Esophagus muscularis mucosa (tissue), 4 donors: Measurements from ENCODE around the gene ATPAF2. TPM values are rescaled to one million over a fixed set of nuclear protein-coding genes. Genes with fewer than 3 reads are reported as not detected.

Experiments used
- DNase-seq: peaks from one replicate; pipeline ENCODE4 v3.0.0-alpha.2; 2017; ENCODE audit errors: extremely low spot score
- H3K27ac ChIP-seq, 4 donors: fragments of 200-600 bp; sonication (generic); replicated peaks in 1 of 4; 1 replicate in 3 of 4; 2 replicates in 1 of 4; pipeline ENCODE4 v1.5.1; 2016 to 2019; ENCODE audit warnings: mild to moderate bottlenecking in 1 of 4
- H3K27me3 ChIP-seq, 4 donors: fragments of 200-600 bp; sonication (generic); one replicate each; pipeline versions ENCODE4 v1.5.1 to v1.6.0; 2016 to 2019
- H3K36me3 ChIP-seq, 4 donors: fragments of 200-600 bp; sonication (generic); one replicate each; pipeline ENCODE4 v1.5.1; 2016 to 2019
- H3K4me1 ChIP-seq, 4 donors: fragments of 200-600 bp; sonication (generic); one replicate each; pipeline ENCODE4 v1.5.1; 2016 to 2019
- H3K4me3 ChIP-seq, 4 donors: fragments of 200-600 bp; sonication (generic); 1 replicate in 2 of 4; 2 replicates in 2 of 4; pipeline ENCODE4 v1.5.1; 2016 to 2019; ENCODE audit warnings: mild to moderate bottlenecking in 4 of 4, moderate library complexity in 1 of 4
- H3K9me3 ChIP-seq, 4 donors: fragments of 200-600 bp; sonication (generic); 1 replicate in 3 of 4; 2 replicates in 1 of 4; pipeline ENCODE4 v1.5.1; 2016 to 2019
- CTCF ChIP-seq, 3 experiments: fragments of 200-600 bp in 2 of 3; fragments of 450-650 bp in 1 of 3; sonication (generic) in 2 of 3; IDR thresholded peaks; one replicate each; pipeline ENCODE4 v1.5.1; 2017 to 2019; ENCODE audit warnings: antibody characterized with exemption in 3 of 3, mild to moderate bottlenecking in 2 of 3, moderate library complexity in 1 of 3
- EP300 ChIP-seq: sonication (generic); formaldehyde crosslinking; IDR thresholded peaks from one replicate; pipeline ENCODE4 v1.6.1; 2017; ENCODE audit warnings: antibody characterized with exemption
- POLR2A ChIP-seq: fragments of 450-650 bp; IDR thresholded peaks from one replicate; pipeline ENCODE4 v1.6.1; 2017; ENCODE audit warnings: antibody characterized with exemption, moderate library complexity, mild to moderate bottlenecking, low read depth
- POLR2AphosphoS5 ChIP-seq, 2 donors: sonication (generic); formaldehyde crosslinking; IDR thresholded peaks; one replicate each; pipeline ENCODE4 v1.6.1; 2017; ENCODE audit warnings: antibody characterized with exemption in 2 of 2
- WGBS: methylation state at CpG from one replicate; pipeline ENCODE4 v1.1.5; 2018; 5-methylcytosine and 5-hydroxymethylcytosine counted together
- intact Hi-C: fragments of 100-400 bp; cut with DNase I; formaldehyde crosslinking; loops from one replicate; pipeline ENCODE4 v1.15.1; 2023
- total RNA-seq, 4 donors: library from RNA; depleted of rRNA; stranded (reverse); fragments of >200 nt; gene quantifications; one replicate each; pipeline versions ENCODE4 v1.1.0 to v1.2.1, GENCODE V29; 2016

The ATPAF2 gene
- total RNA-seq, 4 donors from 2014 or later, result 10.4 to 26.1 (median 12.3) TPM

GRCh38 chr17:18004884-18005305, 34.1 kb downstream of the ATPAF2 start:
- no peak overlapping the region for H3K27ac ChIP-seq
- H3K4me1 ChIP-seq, result no peaks in the 10 kb centered on the region
- no peaks in the 10 kb centered on the region for H3K27me3 ChIP-seq
- 86% methylated on average over 9 of the region's 9 CpGs for WGBS
- peaks cover 0 to 40% (median 9%) of the 10 kb centered on the region in 4 donors for H3K36me3 ChIP-seq
- TF ChIP-seq POLR2A (no peak), EP300 (no peak), POLR2AphosphoS5 (IDR thresholded peaks at IDR 0.05) (no peak), CTCF (IDR thresholded peaks at IDR 0.05) (no peak)
- DNase-seq, result no peak
- no peaks in the 10 kb centered on the region for H3K9me3 ChIP-seq
- intact Hi-C loops, result no loop called here
- no peak overlapping the region for H3K4me3 ChIP-seq

- no peak for DNase-seq
- Histone ChIP-seq H3K27ac (no peak overlapping the region), H3K27me3 (no peaks in the 10 kb centered on the region), H3K36me3 (peaks cover 0 to 35% (median 9%) of the 10 kb centered on the region in 4 donors), H3K9me3 (no peaks in the 10 kb centered on the region), H3K4me1 (no peaks in the 10 kb centered on the region), H3K4me3 (no peak overlapping the region)
- 83% methylated on average over 6 of the region's 9 CpGs for WGBS
- TF ChIP-seq POLR2AphosphoS5 (IDR thresholded peaks at IDR 0.05), result no peak
- no peak for TF ChIP-seq POLR2A
- TF ChIP-seq CTCF (IDR thresholded peaks at IDR 0.05), result no peak
- TF ChIP-seq EP300, result no peak
- intact Hi-C loops, result no loop called here
Observed at GRCh38 chr17:18004345-18004744, 34.6 kb downstream of the ATPAF2 start.

DNA sequence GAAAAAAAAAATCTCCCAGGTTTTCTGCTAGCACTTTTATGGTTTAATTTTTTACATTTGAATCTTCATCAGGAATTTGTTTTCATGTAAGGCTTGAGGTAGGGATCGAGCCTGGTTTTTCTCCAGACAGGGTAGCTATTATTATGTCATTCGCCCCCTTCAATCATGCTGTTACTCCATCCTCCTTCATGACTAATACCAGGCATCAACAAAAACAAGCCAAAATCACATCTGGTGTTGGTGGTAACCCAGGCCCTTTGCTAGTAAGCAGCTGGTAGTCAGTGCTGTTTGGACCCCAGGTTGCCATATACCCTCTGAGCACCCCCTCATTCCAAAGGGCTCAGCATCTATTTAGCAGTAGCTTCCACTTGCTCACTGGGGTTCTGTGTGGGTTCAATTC, 36.8 kb downstream of the ATPAF2 start:
- DNase-seq, result no peak
- no peak overlapping the region for H3K27ac ChIP-seq
- intact Hi-C loops, result no loop called here
- no peak overlapping the region for H3K4me3 ChIP-seq
- H3K36me3 ChIP-seq, result peaks cover 0 to 14% (median 4%) of the 10 kb centered on the region in 4 donors
- no peaks in the 10 kb centered on the region for H3K27me3 ChIP-seq
- H3K9me3 ChIP-seq, result no peaks in the 10 kb centered on the region
- WGBS, result 92% methylated on average over 2 of the region's 2 CpGs
- TF ChIP-seq POLR2AphosphoS5 (IDR thresholded peaks at IDR 0.05) (no peak), EP300 (no peak), CTCF (IDR thresholded peaks at IDR 0.05) (no peak), POLR2A (no peak)
- H3K4me1 ChIP-seq, result no peaks in the 10 kb centered on the region

DNA sequence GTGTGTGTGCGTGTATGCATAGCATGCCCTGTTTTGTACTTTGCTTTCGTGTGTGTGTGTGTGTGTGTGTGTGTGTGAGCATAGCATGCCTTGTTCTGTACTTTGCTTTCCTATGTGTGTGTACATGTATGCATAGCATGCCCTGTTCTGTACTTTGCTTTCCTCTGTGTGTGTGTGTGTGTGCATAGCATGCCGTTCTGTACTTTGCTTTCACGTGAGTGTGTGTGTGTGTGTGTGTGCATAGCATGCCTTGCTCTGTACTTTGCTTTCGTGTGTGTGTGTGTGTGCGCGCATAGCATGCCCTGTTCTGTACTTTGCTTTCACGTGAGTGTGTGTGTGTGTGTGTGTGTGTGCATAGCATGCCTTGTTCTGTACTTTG, 38.9 kb downstream of the ATPAF2 start:
- 73% methylated on average over 8 of the region's 8 CpGs for WGBS

More for the DNA sequence above, 38.9 kb downstream of the ATPAF2 start:
- no peaks in the 10 kb centered on the region for H3K4me1 ChIP-seq
- intact Hi-C loops, result no loop called here
- H3K27me3 ChIP-seq, result no peaks in the 10 kb centered on the region
- H3K27ac ChIP-seq, result no peak overlapping the region
- H3K9me3 ChIP-seq, result no peaks in the 10 kb centered on the region
- no peak for DNase-seq
- TF ChIP-seq CTCF (IDR thresholded peaks at IDR 0.05), result no peak
- TF ChIP-seq POLR2AphosphoS5 (IDR thresholded peaks at IDR 0.05), result no peak
- TF ChIP-seq EP300, result no peak
- no peak for TF ChIP-seq POLR2A
- H3K36me3 ChIP-seq, result peaks cover 0 to 5% (median 0%) of the 10 kb centered on the region in 4 donors
- no peak overlapping the region for H3K4me3 ChIP-seq
